ENCODE data around the gene ECHS1. TPM values are rescaled to one million over a fixed set of nuclear protein-coding genes. Genes with fewer than 3 reads are reported as not detected.

The ECHS1 gene
- total RNA-seq, 1 donor from 2014 or later: 44.8 TPM

DNA sequence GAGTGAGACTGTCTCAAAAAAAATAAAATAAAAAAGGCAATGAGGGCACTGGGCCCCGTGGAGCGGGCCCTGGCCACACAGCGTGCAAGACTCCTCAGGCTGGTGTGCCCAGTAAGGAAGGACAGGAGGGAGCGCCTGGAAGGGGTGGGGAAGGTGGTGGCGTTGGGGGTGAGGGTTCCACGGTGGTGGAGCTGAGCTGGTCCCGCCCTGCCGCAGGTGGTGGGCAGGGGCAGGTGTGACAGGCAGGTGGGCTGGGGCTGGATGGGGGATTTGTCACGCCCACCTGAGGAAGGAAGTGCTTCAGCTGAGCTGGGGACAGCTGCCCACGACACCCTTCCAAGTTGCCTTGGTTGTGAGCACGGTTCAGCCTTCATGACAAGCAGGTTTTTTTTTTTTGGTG, 26.7 kb downstream of the ECHS1 start:
- DNase-seq (ENCODE audit: low read depth) (no peak), FAIRE-seq (no peak)
- no peaks in the 10 kb centered on the region for H3K27me3 ChIP-seq (ENCODE audit: control insufficient read depth, insufficient read depth, low read length)
- H3K4me3 ChIP-seq (ENCODE audit: low read depth, low read length): no peak overlapping the region
- no peaks in the 10 kb centered on the region for H3K36me3 ChIP-seq (ENCODE audit: control insufficient read depth, insufficient read depth, low read length)
- TF ChIP-seq, protein P1, sequence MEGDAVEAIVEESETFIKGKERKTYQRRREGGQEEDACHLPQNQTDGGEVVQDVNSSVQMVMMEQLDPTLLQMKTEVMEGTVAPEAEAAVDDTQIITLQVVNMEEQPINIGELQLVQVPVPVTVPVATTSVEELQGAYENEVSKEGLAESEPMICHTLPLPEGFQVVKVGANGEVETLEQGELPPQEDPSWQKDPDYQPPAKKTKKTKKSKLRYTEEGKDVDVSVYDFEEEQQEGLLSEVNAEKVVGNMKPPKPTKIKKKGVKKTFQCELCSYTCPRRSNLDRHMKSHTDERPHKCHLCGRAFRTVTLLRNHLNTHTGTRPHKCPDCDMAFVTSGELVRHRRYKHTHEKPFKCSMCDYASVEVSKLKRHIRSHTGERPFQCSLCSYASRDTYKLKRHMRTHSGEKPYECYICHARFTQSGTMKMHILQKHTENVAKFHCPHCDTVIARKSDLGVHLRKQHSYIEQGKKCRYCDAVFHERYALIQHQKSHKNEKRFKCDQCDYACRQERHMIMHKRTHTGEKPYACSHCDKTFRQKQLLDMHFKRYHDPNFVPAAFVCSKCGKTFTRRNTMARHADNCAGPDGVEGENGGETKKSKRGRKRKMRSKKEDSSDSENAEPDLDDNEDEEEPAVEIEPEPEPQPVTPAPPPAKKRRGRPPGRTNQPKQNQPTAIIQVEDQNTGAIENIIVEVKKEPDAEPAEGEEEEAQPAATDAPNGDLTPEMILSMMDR (IDR thresholded peaks at IDR 0.05; ENCODE audit: insufficient read depth, low read length, severe bottlenecking): no peak

DNA sequence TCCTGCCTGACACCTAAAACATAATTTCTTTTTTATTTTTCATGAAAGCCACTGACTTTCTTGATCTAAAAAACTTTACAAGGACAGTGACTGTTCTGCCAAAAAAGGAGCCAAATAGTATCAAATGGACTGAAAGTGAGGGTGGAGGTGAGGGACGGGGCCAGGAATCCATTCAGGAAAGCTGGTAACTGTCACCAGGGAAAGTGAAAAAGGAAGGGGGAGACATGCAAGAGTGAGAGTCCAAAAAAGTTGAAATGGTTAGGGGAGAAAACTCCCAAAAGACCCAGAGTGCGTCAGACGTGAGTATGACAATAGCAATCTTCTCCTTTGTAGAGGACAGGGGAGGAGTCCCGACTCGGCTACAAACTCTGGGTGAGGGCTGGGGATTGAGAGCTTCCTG, 28.9 kb downstream of the ECHS1 start:
- TF ChIP-seq, protein P1 (IDR thresholded peaks at IDR 0.05; ENCODE audit: insufficient read depth, low read length, severe bottlenecking): no peak
- FAIRE-seq (no peak), DNase-seq (ENCODE audit: low read depth) (no peak)
- Histone ChIP-seq H3K4me3 (ENCODE audit: low read depth, low read length) (no peak overlapping the region), H3K36me3 (ENCODE audit: control insufficient read depth, insufficient read depth, low read length) (no peaks in the 10 kb centered on the region), H3K27me3 (ENCODE audit: control insufficient read depth, insufficient read depth, low read length) (no peaks in the 10 kb centered on the region)

DNA sequence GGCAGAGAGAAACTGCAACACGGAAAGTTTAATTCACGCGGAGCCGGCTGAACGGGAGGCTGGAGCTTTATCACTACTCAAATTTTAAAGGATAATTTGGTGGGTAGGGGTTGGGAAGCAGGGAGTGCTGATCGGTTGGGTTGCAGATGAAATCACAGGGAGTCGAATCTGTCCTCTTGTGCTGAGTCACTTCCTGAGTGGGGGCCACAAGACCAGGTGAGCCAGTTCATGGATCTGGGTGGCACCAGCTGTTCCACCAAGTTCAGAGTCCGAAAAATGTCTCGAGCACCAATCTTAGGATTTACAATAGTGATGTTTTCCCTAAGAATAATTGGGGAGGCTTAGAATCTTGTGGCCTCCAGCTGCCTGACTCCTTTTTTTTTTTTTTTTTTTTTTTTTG, 29.6 kb downstream of the ECHS1 start:
- no peak for FAIRE-seq
- Histone ChIP-seq H3K4me3 (ENCODE audit: low read depth, low read length) (no peak overlapping the region), H3K36me3 (ENCODE audit: control insufficient read depth, insufficient read depth, low read length) (no peaks in the 10 kb centered on the region), H3K27me3 (ENCODE audit: control insufficient read depth, insufficient read depth, low read length) (no peaks in the 10 kb centered on the region)
- DNase-seq (ENCODE audit: low read depth): peak; percentile 9
- TF ChIP-seq, protein P1 (IDR thresholded peaks at IDR 0.05; ENCODE audit: insufficient read depth, low read length, severe bottlenecking): no peak

DNA sequence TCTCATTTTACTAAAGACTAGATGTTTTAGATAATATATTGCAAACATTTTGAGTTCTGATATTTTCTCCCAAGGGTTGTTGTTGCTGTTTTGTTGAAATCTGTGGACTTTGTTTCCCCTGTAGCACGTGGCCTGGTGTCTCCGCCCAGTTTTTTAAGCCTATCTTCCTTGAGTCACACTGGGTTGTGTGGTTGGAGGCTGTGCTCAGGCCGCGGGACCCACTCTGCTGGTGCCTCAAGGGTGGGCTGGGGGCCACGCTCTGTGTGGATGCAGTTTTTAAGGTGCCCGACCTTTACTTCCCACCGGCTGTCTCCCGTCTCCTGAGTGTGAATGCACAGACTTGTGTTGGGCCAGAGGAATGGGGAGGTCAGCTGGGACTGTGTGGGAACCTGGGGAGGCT, 30.2 kb downstream of the ECHS1 start:
- H3K36me3 ChIP-seq (ENCODE audit: control insufficient read depth, insufficient read depth, low read length): no peaks in the 10 kb centered on the region
- DNase-seq (ENCODE audit: low read depth) (no peak), FAIRE-seq (no peak)
- TF ChIP-seq, protein P1 (IDR thresholded peaks at IDR 0.05; ENCODE audit: insufficient read depth, low read length, severe bottlenecking): no peak
- H3K4me3 ChIP-seq (ENCODE audit: low read depth, low read length): no peak overlapping the region
- H3K27me3 ChIP-seq (ENCODE audit: control insufficient read depth, insufficient read depth, low read length): no peaks in the 10 kb centered on the region

DNA sequence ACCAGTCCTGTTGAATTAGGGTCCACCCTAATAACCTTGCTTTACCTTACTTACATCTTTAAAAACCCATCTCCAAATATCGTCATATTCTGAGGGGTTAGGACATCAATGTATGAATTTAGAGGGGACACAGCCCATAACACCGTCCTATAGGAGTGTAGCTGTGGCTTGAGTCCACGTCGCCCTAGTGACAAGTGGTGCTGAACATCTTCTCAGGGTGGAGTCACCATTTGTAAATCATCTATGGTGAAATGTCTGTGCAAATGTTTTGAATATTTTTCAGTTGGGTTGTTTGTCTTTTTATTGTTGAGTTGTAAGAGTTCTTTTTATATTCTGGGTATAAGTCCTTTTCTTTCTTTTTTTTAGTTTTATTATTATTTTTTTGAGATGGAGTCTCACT, 31.2 kb downstream of the ECHS1 start:
- DNase-seq (ENCODE audit: low read depth) (no peak), FAIRE-seq (no peak)
- H3K4me3 ChIP-seq (ENCODE audit: low read depth, low read length): no peak overlapping the region
- no peaks in the 10 kb centered on the region for H3K36me3 ChIP-seq (ENCODE audit: control insufficient read depth, insufficient read depth, low read length)
- TF ChIP-seq, protein P1 (IDR thresholded peaks at IDR 0.05; ENCODE audit: insufficient read depth, low read length, severe bottlenecking): no peak
- H3K27me3 ChIP-seq (ENCODE audit: control insufficient read depth, insufficient read depth, low read length): peaks cover 4% of the 10 kb centered on the region

DNA sequence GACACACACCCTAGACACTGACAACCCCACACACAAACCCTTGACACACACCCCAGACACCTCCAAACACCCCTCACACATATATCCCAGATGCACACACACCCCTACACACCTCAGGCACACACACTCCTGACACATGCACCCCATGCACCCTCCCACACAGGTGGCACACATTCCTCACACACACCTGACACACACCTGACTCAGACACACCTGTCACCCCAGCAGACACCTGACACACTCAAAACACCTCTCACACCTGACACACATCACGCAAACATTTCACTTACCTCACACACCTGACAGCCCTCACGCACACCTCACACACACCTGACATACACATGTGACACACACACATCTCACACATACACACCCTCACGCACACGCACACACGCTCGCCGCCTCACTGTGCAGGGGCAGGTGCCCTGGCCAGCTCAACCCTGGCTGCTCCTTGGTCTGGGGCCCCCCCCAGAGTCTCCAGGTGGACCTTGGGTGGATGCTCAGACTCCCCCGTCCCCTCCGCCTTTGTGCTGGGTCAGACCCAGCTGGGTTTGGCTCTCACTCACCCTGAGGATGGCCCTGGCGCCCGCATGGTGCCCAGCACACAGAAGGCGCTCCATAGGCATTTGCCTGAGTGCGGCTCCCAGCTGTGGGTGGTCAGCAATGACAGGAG, 33.3 kb downstream of the ECHS1 start:
- Histone ChIP-seq H3K36me3 (ENCODE audit: control insufficient read depth, insufficient read depth, low read length) (no peaks in the 10 kb centered on the region), H3K4me3 (ENCODE audit: low read depth, low read length) (no peak overlapping the region), H3K27me3 (ENCODE audit: control insufficient read depth, insufficient read depth, low read length) (peaks cover 22% of the 10 kb centered on the region)
- DNase-seq (ENCODE audit: low read depth): no peak
- no peak for FAIRE-seq
- TF ChIP-seq, protein P1 (IDR thresholded peaks at IDR 0.05; ENCODE audit: insufficient read depth, low read length, severe bottlenecking): no peak

All from bronchial epithelial cell (primary cell).